Liver (tissue), 9 donors: ENCODE measurements around the gene FGG. TPM values are rescaled to one million over a fixed set of nuclear protein-coding genes. Genes with fewer than 3 reads are reported as not detected.

Experiments
- DNase-seq: peaks from one replicate; pipeline ENCODE4 v3.0.0-alpha.2; 2017; ENCODE audit warnings: low spot score
- H3K27ac ChIP-seq, 2 donors: one replicate each; pipeline ENCODE4 v1.7.0; 2013; ENCODE audit warnings: inconsistent platforms in 2 of 2, low read length in 2 of 2, control low read depth in 1 of 2, low read depth in 1 of 2, mild to moderate bottlenecking in 1 of 2
- H3K27me3 ChIP-seq, 4 donors: one replicate each; pipeline versions ENCODE4 v1.6.1 to v1.7.0; 2013; ENCODE audit warnings: low read length in 3 of 4, inconsistent platforms in 1 of 4, mild to moderate bottlenecking in 1 of 4, moderate library complexity in 1 of 4; ENCODE audit not compliant: control insufficient read depth in 4 of 4, insufficient read depth in 4 of 4
- H3K36me3 ChIP-seq, 4 donors: one replicate each; pipeline versions ENCODE4 v1.6.1 to v1.7.0; 2013; ENCODE audit warnings: low read length in 3 of 4, mild to moderate bottlenecking in 3 of 4, low read depth in 1 of 4, moderate library complexity in 1 of 4; ENCODE audit not compliant: control insufficient read depth in 4 of 4, insufficient read depth in 3 of 4
- H3K4me1 ChIP-seq, 4 donors: one replicate each; pipeline versions ENCODE4 v1.6.1 to v1.7.0; 2013; ENCODE audit warnings: low read length in 3 of 4, mild to moderate bottlenecking in 3 of 4, moderate library complexity in 1 of 4; ENCODE audit not compliant: control insufficient read depth in 4 of 4, insufficient read depth in 4 of 4
- H3K4me3 ChIP-seq, 3 donors: one replicate each; pipeline versions ENCODE4 v1.6.1 to v1.7.0; 2013; ENCODE audit warnings: low read length in 3 of 3, control low read depth in 1 of 3, low read depth in 1 of 3, mild to moderate bottlenecking in 1 of 3
- H3K9ac ChIP-seq, 2 donors: one replicate each; pipeline ENCODE4 v1.7.0; 2013; ENCODE audit warnings: low read length in 2 of 2, mild to moderate bottlenecking in 2 of 2, moderate library complexity in 2 of 2, control low read depth in 1 of 2, low read depth in 1 of 2
- H3K9me3 ChIP-seq, 4 donors: one replicate each; pipeline versions ENCODE4 v1.6.1 to v1.7.0; 2013; ENCODE audit warnings: low read length in 3 of 4; ENCODE audit not compliant: control insufficient read depth in 4 of 4
- ATF3 ChIP-seq: IDR thresholded peaks from 2 replicates; pipeline ENCODE4 v1.6.1; 2016; ENCODE audit warnings: antibody characterized with exemption
- CTCF ChIP-seq: fragments of 150-350 bp; IDR thresholded peaks from 2 replicates; pipeline ENCODE4 v1.5.1; 2017; ENCODE audit warnings: improper control_type of control experiment, low read depth, low read length; ENCODE audit not compliant: missing input control
- FOXA2 ChIP-seq: IDR thresholded peaks from 2 replicates; pipeline ENCODE4 v1.6.1; 2016; ENCODE audit warnings: antibody characterized with exemption
- GABPA ChIP-seq, 2 donors: IDR thresholded peaks in 1 of 2; conservative IDR thresholded peaks in 1 of 2; 2 replicates each; pipeline ENCODE4 v1.6.1; 2016; ENCODE audit warnings: antibody characterized with exemption in 2 of 2, mild to moderate bottlenecking in 1 of 2, moderate library complexity in 1 of 2
- HNF4A ChIP-seq, 2 donors: conservative IDR thresholded peaks; 2 replicates each; pipeline ENCODE4 v1.6.1; 2016; ENCODE audit warnings: antibody characterized with exemption in 2 of 2, mild to moderate bottlenecking in 2 of 2
- HNF4G ChIP-seq: IDR thresholded peaks from 2 replicates; pipeline ENCODE4 v1.6.1; 2016; ENCODE audit warnings: antibody characterized with exemption
- JUND ChIP-seq, 2 donors: IDR thresholded peaks; 2 replicates each; pipeline ENCODE4 v1.6.1; 2016; ENCODE audit warnings: antibody characterized with exemption in 2 of 2
- NR2F2 ChIP-seq: IDR thresholded peaks from 2 replicates; pipeline ENCODE4 v1.6.1; 2016; ENCODE audit warnings: antibody characterized with exemption
- RAD21 ChIP-seq, 2 donors: IDR thresholded peaks; 2 replicates each; pipeline ENCODE4 v1.6.1; 2016; ENCODE audit warnings: antibody characterized with exemption in 2 of 2, mild to moderate bottlenecking in 2 of 2
- REST ChIP-seq: IDR thresholded peaks from 2 replicates; pipeline ENCODE4 v1.6.1; 2016; ENCODE audit warnings: antibody characterized with exemption, mild to moderate bottlenecking
- RXRA ChIP-seq, 2 donors: IDR thresholded peaks; 2 replicates each; pipeline ENCODE4 v1.6.1; 2017 to 2018; ENCODE audit warnings: antibody characterized with exemption in 2 of 2, mild to moderate bottlenecking in 1 of 2
- SP1 ChIP-seq: IDR thresholded peaks from 2 replicates; pipeline ENCODE4 v1.6.1; 2018; ENCODE audit warnings: antibody characterized with exemption, mild to moderate bottlenecking
- YY1 ChIP-seq: IDR thresholded peaks from 2 replicates; pipeline ENCODE4 v1.6.1; 2016; ENCODE audit warnings: antibody characterized with exemption, mild to moderate bottlenecking
- ZBTB33 ChIP-seq: IDR thresholded peaks from 2 replicates; pipeline ENCODE4 v1.6.1; 2016; ENCODE audit warnings: antibody characterized with exemption
- WGBS: extraction: QIAGEN DNeasy Blood & Tissue Kit; methylation state at CpG from one replicate; pipeline ENCODE4 v1.1.7; 2013; 5-methylcytosine and 5-hydroxymethylcytosine counted together
- polyA plus RNA-seq, 2 donors: library from polyadenylated mRNA; stranded (reverse) in 1 of 2; unstranded in 1 of 2; fragments of 200-250 nt in 1 of 2; fragments of >200 nt in 1 of 2; fragmentation: Nextera tagmentation in 1 of 2; extraction: Ambion mirVana in 1 of 2; gene quantifications; one replicate each; pipeline versions ENCODE4 v1.2.1 to v1.2.3, GENCODE V29; 2013 to 2015
- total RNA-seq, 2 donors: library from RNA; depleted of rRNA; stranded (reverse); fragments of >200 nt; gene quantifications; one replicate each; pipeline ENCODE4 v1.2.3, GENCODE V29; 2014
- donor health status: healthy.
- donor health status: healthy.
- donor health status: healthy.
- donor health status: healthy.
- donor health status: healthy.

Gene FGG
- total and polyA plus RNA-seq, 4 donors = 7,404 to 20,700 (median 15,071) TPM

DNA sequence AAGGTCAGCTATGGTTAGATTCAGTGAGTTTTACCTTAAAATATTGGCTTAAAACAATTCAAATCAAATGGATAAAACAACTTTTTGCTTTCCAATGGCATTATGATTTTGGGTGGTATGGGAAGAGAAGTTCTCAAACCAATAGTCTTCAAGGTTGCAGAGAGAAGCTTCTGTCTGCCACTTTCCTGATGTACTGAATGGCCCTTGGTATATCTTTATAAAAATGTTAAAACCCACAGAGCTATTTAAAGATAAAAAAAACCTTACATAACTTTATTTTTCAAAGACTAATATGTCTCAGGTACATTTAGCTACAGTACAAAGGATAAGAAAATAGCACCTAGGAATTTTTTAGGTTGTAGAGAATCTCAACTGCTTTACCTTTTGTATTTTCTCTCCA, 28.8 kb downstream of the FGG start:
- H3K27ac ChIP-seq = no peak overlapping the region
- TF ChIP-seq REST = no peak
- no peak for TF ChIP-seq HNF4A (conservative IDR thresholded peaks at IDR 0.05)
- TF ChIP-seq RAD21 (IDR thresholded peaks at IDR 0.05) = no peak
- TF ChIP-seq JUND (IDR thresholded peaks at IDR 0.05) = peak in 1 of 2 donors; percentile 11
- H3K9me3 ChIP-seq = no peaks in the 10 kb centered on the region
- H3K4me1 ChIP-seq = peaks cover under 1 to 10% (median 2%) of the 10 kb centered on the region in 4 donors
- no peaks in the 10 kb centered on the region for H3K27me3 ChIP-seq
- peaks cover 2 to 24% (median 13%) of the 10 kb centered on the region in 4 donors for H3K36me3 ChIP-seq
- no peak overlapping the region for H3K4me3 ChIP-seq
- no peak for DNase-seq
- no peak overlapping the region for H3K9ac ChIP-seq

GRCh38 chr4:154583230-154583629, 29.2 kb downstream of the FGG start:
- Histone ChIP-seq H3K4me3 (no peak overlapping the region), H3K9me3 (no peaks in the 10 kb centered on the region), H3K9ac (no peak overlapping the region), H3K36me3 (peaks cover 2 to 21% (median 11%) of the 10 kb centered on the region in 4 donors), H3K27me3 (no peaks in the 10 kb centered on the region), H3K27ac (no peak overlapping the region), H3K4me1 (peaks cover 1 to 14% (median 5%) of the 10 kb centered on the region in 4 donors)
- WGBS = 34% methylated on average over 3 of the region's 3 CpGs
- TF ChIP-seq GABPA (IDR thresholded peaks at IDR 0.05 in 1 of 2, conservative IDR thresholded peaks at IDR 0.05 in 1 of 2) = no peak
- TF ChIP-seq ZBTB33 = no peak
- no peak for TF ChIP-seq REST
- no peak for TF ChIP-seq SP1
- TF ChIP-seq ATF3 = no peak
- no peak for TF ChIP-seq CTCF
- TF ChIP-seq RAD21 (IDR thresholded peaks at IDR 0.05) = no peak
- no peak for TF ChIP-seq JUND (IDR thresholded peaks at IDR 0.05)
- no peak for TF ChIP-seq FOXA2
- TF ChIP-seq NR2F2 = no peak
- no peak for TF ChIP-seq HNF4G
- TF ChIP-seq YY1 = no peak
- no peak for TF ChIP-seq RXRA (IDR thresholded peaks at IDR 0.05)
- DNase-seq = no peak
